Fibroblast of gingiva (primary cell): ENCODE measurements around the gene PRDM7.
A peak's percentile ranks its signal among the peaks of the same experiment; 100 is the strongest.

Source experiments
- DNase-seq: peaks from one replicate; pipeline ENCODE4 v3.0.0-alpha.2; 2011; ENCODE audit warnings: low read depth

The PRDM7 gene

DNA sequence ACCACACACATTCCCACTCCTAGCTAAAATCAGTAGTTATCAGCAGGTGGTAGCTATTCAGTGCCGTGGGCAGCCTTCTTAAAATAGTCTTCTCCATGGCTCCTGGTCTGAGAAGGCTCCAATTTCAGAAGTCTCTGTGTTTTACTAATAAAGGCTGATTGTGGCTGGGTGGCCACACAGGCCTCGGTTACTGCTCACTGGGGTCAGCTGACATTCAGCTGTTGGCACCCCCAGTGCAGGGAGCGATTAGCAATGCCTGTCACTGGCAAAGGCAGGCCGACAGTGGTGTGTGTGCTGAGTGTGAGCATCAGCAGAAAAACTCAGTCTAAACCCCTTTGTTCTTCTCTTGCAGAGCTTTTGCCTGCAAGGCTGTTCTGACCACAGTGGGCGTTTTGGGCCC, 41.2 kb downstream of the PRDM7 start:
- no peak for DNase-seq

DNA sequence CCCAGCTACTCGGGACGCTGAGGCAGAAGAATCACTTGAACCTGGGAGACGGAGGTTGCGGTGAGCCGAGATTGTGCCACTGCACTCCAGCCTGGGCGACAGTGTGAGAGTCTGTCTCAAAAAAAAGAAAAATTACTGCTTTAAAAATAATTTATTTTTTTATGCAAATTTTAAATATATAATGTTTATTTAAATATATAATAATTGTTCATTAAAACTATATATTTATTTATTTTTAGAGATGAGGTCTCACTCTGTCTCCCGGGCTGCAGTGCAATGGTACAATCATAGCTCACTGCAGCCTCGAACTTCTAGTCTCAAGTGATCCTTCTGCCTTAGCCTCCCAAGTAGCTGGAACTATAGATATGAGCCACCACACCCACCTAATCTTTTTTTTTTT, 42.6 kb downstream of the PRDM7 start:
- DNase-seq: no peak

DNA sequence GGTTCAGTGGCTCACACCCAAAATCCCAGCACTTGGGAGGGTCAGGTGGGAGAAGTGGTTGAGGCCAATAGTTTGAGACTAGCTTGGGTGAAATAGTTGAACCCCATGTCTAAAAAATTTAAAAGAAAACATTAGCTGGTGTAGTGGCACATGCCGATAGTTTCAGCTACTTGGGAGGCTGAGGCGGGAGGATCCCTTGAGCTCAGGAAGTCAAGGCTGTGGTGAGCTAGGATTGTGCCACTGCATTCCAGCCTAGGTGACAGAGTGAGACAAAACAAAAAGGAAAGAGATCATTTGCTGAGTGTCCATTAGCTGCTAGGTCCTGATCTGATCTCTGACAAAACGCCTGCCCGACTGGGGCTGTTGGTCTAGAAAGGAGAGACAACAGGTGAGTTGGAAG, 43.7 kb downstream of the PRDM7 start:
- DNase-seq: no peak

DNA sequence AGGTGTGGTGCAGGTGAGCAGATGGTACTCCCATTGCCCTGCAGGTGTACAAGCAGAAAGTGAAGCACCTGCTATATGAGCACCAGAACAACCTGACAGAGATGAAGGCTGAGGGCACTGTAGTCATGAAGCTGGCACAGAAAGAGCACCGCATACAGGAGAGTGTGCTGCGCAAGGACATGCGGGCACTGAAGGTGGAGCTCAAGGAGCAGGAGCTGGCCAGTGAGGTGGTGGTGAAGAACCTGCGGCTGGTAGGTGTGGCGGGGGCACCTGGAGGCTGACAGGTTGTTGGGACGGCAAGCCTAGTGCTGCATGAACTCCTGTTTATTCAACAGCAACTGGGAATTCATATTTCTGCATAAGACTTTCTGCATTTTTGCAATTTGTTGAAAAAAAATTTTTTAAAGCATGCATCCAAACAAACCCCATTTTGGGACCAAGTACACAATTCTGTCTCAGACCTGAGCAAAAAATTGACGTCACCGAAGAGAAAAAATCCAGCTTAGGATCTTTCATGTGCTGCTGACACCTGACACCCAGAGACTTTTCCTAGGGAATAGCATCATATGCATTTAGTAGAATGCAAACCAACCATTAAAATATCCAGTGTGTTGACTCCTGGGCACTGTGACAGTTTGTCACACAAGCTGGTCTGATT, 44.3 kb downstream of the PRDM7 start:
- DNase-seq: peak; percentile 53

DNA sequence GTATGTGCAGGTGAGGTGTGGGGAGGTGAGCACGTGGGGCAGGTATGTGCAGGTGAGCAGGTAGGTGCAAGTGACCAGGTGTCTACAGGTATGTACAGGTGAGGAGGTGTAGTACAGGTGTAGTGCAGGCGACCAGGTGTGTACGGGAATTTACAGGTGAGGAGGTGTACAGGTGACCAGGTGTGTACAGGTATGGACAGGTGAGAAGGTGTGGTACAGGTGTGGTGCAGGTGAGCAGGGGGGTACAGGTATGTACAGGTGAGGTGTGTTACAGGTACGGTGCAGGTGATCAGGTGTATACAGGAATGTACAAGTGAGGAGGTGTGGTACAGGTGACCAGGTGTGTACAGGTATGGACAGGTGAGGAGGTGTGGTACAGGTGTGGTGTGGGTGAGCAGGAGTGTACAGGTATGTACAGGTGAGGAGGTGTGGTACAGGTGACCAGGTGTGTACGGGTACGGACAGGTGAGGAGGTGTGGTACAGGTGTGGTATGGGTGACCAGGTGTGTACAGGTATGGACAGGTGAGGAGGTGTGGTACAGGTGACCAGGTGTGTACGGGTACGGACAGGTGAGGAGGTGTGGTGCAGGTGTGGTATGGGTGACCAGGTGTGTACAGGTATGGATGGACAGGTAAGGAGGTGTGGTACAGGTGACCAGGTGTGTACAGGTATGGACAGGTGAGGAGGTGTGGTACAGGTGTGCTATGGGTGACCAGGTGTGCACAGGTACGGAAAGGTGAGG, 45.0 kb downstream of the PRDM7 start:
- DNase-seq: peak; percentile 75

DNA sequence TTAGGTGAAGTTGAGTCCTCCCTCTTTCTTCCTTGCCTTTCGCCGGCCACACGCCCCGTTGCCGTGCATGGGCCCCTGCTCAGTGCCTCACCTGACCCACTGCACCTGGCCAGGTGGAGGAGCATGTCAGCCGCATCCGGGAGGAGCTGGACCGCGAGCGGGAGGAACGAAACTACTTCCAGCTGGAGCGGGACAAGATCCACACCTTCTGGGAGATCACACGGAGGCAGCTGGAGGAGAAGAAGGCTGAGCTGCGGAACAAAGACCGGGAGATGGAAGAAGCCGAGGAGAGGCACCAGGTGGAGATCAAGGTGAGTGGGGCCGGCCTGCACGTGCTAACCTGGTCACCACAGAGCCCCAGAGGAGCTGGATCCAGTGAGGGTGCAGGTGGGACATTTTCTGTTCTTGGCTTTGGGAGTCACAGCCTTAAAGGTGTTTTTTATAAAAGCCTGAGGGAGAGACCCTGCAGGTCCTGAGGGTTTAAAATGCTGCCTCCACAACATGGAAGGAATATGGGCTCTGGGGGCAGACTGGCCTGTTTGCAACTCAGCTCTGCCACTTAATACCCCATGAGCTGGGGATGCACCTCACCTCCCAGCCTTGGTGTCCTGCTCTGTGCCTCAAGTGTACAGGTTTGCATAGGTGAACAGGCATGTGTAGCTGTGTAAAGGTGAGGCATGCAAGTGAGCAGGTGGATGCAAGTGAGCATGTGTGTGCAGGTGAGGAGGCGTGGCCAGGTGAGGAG, 45.8 kb downstream of the PRDM7 start:
- DNase-seq: no peak

DNA sequence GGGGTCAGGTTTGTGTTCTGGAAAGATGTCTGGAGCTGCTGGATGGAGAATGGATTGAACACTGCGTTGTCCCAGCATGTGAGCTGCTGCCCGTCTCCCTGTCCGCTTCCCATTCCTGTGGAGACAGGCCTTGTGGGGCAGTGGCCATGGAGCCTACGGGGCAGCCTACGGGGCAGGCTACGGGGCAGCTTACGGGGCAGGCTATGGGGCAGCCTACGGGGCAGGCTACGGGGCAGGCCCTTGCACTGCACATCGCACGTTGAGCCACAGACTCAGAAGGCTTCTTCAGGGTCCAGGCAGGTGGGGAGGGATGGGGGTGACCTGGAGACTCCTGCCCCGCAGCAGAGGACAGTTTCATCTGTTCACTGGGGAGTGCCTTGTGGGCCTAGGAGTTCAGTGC, 48.1 kb downstream of the PRDM7 start:
- DNase-seq: no peak

DNA sequence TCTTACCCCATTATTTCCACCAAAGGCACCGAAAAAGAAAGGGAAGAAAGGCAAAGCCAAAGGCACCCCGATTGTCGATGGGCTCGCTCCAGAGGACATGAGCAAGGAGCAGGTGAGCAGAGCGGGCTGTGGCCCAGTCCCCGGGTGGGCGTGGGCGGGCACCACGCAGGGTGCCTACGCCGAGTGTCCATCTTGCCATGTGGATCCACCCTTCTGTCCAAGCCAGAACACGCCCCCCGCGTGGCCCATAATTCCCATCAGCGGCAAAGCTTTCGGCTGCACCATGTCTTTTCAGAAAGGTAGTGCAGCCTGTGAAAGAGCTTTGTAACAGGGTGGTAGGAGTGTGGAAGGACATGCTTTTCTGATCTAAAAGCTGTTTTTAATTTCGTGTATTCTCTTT, 49.5 kb downstream of the PRDM7 start:
- DNase-seq: no peak

DNA sequence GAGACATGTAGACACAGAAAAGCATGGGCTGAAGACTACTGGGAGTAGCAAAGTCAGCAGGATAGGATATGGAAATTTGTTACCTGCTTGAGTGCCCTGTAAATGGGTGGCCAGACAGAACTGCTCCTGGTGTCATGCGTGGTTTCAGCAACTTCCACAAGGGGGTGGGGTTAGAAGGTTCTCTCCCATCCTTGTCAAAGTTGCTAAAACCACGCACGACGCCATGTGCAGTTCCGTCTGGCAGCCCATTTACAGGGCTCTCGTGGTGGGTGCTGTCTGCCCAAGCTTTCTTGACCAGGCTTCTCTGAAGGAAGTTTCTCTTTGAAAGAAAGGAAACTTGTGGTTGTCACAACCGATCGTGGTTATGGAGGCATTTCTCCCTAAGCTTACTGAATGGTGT, 51.0 kb downstream of the PRDM7 start:
- DNase-seq: no peak

DNA sequence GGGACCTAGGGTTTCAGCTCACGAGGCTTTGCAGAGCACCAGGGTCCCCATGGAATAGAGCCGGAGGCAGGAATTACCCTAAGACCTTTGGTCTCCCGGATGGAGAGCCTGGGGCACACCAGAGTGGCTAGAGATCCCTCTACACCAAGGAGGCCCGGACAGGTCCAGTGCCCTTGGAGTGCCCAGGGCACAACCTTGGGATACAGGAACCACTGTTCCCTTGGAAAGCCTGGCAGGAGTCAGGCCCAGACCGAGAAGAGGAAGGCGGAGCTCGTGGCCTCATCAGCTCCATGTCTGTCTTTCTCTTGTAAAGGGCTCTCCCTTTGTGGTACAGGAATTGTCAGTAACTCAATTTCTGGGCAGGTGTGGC, 54.1 kb downstream of the PRDM7 start:
- DNase-seq: no peak

DNA sequence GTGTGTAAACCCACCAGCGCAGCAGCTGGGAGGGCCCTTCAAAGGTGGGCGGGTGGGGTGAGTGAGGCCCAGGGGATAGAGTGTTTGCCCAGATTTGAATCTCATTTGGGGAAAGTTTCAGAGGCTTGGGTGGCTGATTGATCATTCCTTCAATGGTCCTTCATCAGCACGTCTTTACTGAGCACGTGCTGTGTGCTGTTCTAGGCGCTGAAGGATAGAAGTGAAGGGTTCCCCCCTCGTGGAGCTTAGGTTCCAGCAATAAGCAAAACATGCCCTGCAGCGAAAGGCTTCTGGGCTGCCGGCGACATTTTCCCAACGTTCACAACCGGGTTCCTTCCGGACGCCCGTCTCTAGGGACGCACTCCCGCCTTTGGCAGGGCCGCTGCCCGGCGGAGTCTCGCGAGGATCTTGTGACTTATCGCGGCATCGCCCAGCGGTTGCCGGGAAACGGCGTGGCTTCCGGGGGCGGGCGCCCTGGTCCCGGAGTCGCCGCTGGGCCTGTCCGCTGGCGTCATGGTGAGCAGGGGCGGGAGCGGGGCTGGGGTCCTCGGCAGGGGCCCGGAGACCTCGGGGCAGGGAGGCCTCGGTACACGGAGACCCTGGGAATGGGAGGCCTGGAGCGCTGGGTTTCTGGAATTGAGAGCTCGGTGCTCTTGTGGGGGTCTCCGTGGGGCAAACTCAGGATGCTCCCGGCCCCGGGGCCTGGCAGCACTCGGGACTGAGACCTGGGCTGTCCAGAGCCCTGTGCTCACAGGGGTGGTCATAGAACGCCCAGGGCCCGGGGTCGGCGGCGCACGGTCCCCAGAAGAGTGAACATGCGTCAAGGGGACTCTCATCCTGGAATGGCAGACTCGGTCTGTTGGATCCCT, 54.7 kb downstream of the PRDM7 start:
- DNase-seq: peak; percentile 84

DNA sequence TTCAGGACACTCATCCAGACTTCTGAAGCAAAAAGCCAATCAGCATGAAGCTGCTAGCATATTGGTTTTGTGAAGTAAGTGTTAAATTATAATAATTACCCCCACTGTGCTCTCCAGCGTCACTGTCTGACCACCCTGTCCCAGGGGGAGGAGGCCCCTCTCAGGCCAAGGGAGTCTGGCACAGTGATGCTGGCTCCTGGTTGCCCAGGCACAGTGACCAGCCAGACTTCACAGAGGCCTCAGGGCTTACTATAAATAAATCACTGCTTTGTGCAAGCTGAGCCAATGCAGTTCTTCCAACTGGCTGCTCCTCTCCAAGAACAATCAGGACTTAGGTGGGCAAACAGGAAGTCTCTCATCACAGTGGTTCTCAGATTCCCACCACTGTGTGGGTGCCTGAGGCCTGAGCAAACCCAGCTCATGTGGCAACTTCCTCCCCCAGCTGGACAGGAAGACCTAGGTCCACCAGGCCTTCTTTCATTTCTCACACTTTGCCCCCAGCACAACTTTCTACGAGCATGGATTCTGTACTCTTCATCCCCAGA, 56.2 kb downstream of the PRDM7 start:
- DNase-seq: peak; percentile 11

DNA sequence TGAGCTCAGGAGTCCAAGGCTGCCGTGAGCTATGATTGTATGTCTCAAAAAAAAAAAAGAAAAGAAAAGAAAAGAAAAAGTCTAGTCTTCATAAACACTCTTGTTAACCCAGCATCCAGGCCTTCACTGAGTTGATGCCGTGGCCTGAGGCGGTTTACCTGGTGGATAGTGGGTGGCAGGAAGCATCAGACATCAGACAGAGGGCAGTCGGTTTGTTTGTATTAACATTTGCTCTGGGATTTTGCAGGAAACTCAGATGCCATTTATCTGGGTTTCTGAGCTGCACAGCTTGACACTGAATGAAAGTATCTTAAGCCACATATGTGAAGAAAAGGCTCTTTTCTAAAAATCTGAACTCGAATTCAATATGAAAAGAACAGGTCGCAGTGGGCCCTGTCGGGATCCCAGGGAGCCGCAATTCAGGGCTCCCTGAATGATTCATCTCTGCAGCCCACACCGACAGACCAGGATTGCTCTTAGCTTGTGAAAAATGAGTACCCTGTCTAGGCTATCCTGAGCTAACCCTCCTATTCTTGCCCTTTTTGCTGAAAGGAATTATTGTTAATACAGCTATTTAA, 56.8 kb downstream of the PRDM7 start:
- DNase-seq: no peak

DNA sequence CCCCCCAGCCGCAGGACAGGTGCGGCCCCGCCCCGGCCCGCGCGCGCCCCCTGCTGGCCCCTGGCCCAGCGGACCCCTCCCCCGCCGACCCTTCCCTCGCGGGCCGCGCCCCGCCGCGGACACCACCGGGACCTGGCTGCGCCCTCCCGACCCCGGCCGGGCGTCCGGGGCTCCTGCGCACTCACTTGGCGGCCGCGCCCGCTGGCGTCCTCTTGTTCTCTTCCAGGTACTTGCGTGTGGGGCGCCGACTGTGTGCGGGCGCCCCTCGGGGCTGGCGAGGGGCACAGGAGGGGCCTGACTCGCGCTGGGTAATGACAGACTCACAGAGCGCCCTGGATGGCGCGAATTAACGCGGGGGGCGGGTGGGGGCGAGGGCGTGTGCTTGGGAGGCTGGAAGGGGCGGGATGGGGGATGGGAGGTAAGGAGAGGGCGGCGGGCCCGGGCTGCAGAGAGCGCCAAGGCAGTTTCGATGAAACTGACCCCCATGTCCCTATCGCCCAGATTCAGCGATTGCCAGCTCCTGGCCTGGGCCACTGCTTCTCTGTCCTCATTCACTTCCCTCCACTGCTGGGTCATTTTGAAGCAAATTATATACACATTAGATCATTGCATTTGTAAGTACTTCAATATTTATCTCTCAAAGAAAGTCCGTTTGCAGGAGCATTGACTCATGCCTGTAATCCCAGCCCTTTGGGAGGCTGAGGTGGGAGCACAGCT, 57.4 kb downstream of the PRDM7 start:
- DNase-seq: peak; percentile 36

DNA sequence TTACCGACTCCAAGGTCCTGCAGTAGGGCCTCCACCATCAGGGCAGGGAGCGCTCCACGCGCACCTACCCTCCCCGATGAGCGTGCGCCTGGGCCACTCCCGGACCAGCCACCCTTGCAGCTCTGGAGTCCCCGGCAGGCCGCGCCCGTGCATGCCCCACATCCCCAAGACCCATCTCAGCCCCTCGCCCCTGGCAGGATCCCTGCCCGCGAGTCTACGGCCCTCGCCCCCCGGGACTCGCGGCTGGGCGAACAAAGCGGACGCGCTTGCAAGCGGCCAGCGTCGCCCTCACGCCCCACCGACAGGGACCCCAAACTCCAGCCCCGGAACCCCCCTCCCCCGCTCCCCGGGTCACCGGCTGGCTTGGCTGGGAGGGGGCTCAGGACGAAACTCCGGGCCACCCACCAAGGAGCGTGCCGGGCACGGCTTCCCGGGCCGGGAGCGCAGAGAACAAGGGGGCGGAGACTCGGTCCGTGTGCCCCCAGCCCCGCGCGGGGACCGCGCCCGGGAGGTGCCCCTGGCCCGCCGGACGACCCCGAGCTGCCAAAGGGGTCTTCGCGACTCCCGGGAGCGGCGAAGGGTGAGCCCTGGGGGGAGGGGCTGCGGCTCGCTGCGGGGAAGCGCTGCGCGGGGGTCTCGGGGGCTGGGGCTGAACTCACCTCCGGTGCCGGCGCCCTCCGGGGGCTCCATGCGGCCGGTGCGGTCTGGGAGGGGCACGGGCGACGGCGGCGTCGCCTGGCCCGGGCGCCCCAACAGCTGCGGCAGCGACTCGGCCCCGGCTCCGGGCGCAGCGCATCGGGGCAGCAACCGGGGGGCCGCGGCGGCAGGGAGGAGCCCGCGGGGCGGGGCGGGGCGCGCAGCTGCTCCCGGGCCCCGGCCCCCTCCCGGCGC, 58.2 kb downstream of the PRDM7 start, which contains the start of gene DBNDD1:
TSS of gene DBNDD1 (minus strand) at position 805 of the 891 bp plus-strand sequence. CDS start at position 690, 115 bp downstream.
- DNase-seq: no peak

DNA sequence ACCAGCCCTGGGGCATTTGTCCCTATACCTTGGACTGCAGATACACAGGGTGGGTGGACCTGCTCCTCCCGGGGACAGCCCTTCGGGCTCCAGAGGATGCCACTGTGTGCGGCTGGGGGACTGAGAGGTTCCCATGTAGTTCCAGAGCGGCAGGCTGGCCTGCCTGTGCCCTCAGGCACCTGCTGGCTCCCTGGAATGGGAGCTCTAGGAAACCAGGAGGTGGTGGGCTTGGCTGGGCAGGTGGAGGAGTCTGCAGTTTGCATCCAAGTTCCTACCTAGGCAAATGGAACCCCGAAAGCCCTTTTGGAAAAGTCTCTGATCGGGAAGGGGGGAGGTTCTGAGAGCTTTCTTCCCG, 58.9 kb downstream of the PRDM7 start:
- DNase-seq: no peak

DNA sequence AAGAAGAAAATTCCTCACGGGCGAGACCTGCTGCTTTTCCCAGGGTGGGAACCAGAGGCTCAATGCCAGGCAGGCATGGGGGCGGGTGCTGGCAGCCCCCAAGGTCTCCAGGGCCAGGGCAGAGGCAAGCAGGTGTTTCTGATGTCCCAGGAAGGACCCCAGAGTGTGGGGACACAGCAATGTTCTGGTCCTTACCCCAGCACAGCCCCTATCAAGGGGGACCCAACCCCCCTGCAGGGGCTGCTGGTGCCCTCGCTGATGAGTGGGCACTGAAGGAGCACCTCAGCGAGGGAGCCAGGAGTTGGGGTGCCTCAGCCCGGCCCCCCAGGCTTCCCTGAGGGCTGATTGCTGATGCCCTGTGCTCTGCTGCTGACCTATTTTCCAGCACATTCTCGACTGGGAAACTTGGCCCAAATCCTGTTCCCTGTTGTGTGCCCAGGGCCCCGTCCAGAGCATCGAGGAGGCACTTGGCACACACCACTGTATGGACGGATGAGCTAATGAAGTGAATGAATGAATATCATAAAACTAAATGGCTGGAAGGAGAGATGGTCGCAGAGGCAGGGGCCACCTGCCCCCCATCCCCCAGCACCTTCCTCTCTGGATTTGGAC, 60.7 kb downstream of the PRDM7 start:
- no peak for DNase-seq

DNA sequence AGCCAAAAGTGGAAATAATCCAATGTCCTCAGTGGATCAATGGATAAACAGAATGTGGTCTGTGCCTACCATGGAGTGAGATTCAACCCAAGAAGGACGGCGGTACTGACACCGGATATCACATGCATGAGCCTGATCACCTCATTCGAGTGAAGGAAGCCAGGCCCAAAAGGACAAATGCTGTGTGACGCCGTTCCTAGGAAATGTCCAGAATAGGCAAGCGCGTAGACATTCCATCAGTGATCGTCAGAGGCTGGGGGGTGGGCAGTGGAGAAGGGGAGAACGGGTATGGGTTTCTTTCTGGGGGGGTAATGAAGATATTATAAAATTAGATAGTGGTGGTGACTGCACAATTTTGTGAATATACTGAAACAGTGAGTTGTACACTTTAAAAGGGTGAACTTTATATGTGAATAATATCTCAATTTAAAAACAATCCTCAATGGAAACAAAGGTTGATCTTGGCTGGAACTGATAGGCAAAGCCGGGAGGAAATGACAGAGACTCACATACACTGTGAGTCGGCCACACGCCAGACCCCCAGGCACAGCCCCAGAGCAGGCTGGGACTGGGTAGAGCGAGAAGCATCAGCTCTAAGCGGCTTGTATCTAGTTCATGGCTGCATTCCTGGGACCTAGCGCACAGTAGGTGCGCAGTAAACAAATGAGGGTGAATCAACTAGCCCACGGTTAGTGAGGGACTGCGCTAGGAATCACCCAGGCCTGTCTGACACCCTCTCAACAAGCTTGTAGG, 61.4 kb downstream of the PRDM7 start:
- DNase-seq: no peak
